GM15510 (cell line): ENCODE measurements around the gene MAP3K10.

Experiments used
- POLR2A ChIP-seq: IDR thresholded peaks from 3 replicates; pipeline ENCODE4 v1.6.1; 2011; ENCODE audit warnings: borderline replicate concordance; ENCODE audit not compliant: insufficient read length; ENCODE audit errors: extremely low read depth

MAP3K10 gene

GRCh38 chr19:40236366-40236765, 45.1 kb downstream of the MAP3K10 start:
- no peak for TF ChIP-seq POLR2A

- TF ChIP-seq POLR2A: no peak
Observed at GRCh38 chr19:40237791-40238190, 46.6 kb downstream of the MAP3K10 start.

- no peak for TF ChIP-seq POLR2A
Observed at GRCh38 chr19:40238775-40239174, 47.5 kb downstream of the MAP3K10 start.

GRCh38 chr19:40239415-40240226, 48.4 kb downstream of the MAP3K10 start:
- no peak for TF ChIP-seq POLR2A

GRCh38 chr19:40240332-40240731, 49.1 kb downstream of the MAP3K10 start:
- no peak for TF ChIP-seq POLR2A

GRCh38 chr19:40241125-40241808, 50.0 kb downstream of the MAP3K10 start:
- no peak for TF ChIP-seq POLR2A

GRCh38 chr19:40241809-40242384, 50.7 kb downstream of the MAP3K10 start:
- TF ChIP-seq POLR2A: no peak

GRCh38 chr19:40242480-40242879, 51.3 kb downstream of the MAP3K10 start:
- TF ChIP-seq POLR2A: no peak

- no peak for TF ChIP-seq POLR2A
Observed at GRCh38 chr19:40243181-40243580, 52.0 kb downstream of the MAP3K10 start.

- TF ChIP-seq POLR2A: no peak
Observed at GRCh38 chr19:40244579-40245317, 53.5 kb downstream of the MAP3K10 start.

- TF ChIP-seq POLR2A: no peak
Observed at GRCh38 chr19:40245506-40246128, 54.4 kb downstream of the MAP3K10 start.

- TF ChIP-seq POLR2A: no peak
Observed at GRCh38 chr19:40246292-40247073, 55.3 kb downstream of the MAP3K10 start.

GRCh38 chr19:40247178-40247577, 56.0 kb downstream of the MAP3K10 start:
- no peak for TF ChIP-seq POLR2A
